ENCODE measurements around the gene KANSL2. TPM values are rescaled to one million over a fixed set of nuclear protein-coding genes. Genes with fewer than 3 reads are reported as not detected.

Gene KANSL2
- total and polyA plus RNA-seq, 2 of the 13 experiments (the other 11 are each of a cell fraction or from before 2014, with no cell fraction given): 24.1 to 41.3 TPM

DNA sequence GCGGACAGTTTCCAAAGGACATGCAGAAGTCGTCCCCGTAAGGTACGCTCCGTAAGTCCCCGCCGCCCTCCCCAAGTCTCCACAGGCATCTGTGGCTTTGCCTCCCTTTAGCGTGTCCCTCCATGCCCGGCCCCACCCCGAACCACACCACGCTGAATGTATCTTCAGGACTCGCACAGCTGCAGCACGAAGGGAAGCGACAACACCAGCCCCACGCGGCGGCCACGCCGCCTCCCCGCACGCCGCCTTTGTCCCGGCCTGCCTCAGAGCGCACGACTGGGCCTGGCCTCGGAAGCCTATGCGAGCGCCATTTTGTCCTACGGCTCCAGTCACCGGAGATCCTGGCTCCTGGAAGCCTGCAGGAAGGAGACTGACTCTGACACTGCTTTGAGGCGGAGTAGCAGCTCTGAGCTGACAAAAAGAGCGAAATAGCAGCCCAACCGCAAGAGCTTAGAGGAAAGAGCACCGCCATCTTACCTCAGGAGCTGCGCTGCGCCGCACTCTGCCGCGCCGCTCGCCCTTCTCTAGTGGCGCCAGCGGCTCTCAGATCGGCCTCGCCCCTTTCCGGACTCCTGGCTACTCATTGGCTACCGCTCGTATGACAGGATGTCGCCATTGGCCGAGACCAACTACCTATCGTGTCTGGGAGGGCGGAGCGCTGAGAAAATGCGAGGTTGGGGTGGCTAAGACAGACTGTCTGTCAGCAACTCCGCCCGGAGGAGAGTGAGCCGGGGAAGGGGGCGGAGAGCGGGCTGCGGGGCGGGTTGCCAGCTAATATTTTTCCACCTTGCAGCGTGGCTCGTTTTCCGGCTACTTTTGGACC lies at the start of gene KANSL2 (continued):
- TF ChIP-seq, protein P1, sequence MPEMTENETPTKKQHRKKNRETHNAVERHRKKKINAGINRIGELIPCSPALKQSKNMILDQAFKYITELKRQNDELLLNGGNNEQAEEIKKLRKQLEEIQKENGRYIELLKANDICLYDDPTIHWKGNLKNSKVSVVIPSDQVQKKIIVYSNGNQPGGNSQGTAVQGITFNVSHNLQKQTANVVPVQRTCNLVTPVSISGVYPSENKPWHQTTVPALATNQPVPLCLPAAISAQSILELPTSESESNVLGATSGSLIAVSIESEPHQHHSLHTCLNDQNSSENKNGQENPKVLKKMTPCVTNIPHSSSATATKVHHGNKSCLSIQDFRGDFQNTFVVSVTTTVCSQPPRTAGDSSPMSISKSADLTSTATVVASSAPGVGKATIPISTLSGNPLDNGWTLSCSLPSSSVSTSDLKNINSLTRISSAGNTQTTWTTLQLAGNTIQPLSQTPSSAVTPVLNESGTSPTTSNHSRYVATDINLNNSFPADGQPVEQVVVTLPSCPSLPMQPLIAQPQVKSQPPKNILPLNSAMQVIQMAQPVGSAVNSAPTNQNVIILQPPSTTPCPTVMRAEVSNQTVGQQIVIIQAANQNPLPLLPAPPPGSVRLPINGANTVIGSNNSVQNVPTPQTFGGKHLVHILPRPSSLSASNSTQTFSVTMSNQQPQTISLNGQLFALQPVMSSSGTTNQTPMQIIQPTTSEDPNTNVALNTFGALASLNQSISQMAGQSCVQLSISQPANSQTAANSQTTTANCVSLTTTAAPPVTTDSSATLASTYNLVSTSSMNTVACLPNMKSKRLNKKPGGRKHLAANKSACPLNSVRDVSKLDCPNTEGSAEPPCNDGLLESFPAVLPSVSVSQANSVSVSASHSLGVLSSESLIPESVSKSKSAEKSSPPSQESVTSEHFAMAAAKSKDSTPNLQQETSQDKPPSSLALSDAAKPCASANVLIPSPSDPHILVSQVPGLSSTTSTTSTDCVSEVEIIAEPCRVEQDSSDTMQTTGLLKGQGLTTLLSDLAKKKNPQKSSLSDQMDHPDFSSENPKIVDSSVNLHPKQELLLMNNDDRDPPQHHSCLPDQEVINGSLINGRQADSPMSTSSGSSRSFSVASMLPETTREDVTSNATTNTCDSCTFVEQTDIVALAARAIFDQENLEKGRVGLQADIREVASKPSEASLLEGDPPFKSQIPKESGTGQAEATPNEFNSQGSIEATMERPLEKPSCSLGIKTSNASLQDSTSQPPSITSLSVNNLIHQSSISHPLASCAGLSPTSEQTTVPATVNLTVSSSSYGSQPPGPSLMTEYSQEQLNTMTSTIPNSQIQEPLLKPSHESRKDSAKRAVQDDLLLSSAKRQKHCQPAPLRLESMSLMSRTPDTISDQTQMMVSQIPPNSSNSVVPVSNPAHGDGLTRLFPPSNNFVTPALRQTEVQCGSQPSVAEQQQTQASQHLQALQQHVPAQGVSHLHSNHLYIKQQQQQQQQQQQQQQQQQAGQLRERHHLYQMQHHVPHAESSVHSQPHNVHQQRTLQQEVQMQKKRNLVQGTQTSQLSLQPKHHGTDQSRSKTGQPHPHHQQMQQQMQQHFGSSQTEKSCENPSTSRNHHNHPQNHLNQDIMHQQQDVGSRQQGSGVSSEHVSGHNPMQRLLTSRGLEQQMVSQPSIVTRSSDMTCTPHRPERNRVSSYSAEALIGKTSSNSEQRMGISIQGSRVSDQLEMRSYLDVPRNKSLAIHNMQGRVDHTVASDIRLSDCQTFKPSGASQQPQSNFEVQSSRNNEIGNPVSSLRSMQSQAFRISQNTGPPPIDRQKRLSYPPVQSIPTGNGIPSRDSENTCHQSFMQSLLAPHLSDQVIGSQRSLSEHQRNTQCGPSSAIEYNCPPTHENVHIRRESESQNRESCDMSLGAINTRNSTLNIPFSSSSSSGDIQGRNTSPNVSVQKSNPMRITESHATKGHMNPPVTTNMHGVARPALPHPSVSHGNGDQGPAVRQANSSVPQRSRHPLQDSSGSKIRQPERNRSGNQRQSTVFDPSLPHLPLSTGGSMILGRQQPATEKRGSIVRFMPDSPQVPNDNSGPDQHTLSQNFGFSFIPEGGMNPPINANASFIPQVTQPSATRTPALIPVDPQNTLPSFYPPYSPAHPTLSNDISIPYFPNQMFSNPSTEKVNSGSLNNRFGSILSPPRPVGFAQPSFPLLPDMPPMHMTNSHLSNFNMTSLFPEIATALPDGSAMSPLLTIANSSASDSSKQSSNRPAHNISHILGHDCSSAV (CRISPR knock-in tag; IDR thresholded peaks at IDR 0.05; ENCODE audit: borderline replicate concordance): no peak
- TF ChIP-seq, protein P2, sequence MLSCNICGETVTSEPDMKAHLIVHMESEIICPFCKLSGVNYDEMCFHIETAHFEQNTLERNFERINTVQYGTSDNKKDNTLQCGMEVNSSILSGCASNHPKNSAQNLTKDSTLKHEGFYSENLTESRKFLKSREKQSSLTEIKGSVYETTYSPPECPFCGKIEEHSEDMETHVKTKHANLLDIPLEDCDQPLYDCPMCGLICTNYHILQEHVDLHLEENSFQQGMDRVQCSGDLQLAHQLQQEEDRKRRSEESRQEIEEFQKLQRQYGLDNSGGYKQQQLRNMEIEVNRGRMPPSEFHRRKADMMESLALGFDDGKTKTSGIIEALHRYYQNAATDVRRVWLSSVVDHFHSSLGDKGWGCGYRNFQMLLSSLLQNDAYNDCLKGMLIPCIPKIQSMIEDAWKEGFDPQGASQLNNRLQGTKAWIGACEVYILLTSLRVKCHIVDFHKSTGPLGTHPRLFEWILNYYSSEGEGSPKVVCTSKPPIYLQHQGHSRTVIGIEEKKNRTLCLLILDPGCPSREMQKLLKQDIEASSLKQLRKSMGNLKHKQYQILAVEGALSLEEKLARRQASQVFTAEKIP (CRISPR knock-in tag; IDR thresholded peaks at IDR 0.05; ENCODE audit: borderline replicate concordance): no peak
- no peak for TF ChIP-seq ZNF329 (CRISPR knock-in tag; IDR thresholded peaks at IDR 0.05; ENCODE audit: low read depth)
- TF ChIP-seq KDM6A (CRISPR knock-in tag; IDR thresholded peaks at IDR 0.05; ENCODE audit: low read depth): no peak
